Liver (tissue), 9 donors: ENCODE data around the gene KLK15. TPM values are rescaled to one million over a fixed set of nuclear protein-coding genes. Genes with fewer than 3 reads are reported as not detected.

Source experiments
- DNase-seq: peaks from one replicate; pipeline ENCODE4 v3.0.0-alpha.2; 2017; ENCODE audit warnings: low spot score
- H3K27ac ChIP-seq, 2 donors: one replicate each; pipeline ENCODE4 v1.7.0; 2013; ENCODE audit warnings: inconsistent platforms in 2 of 2, low read length in 2 of 2, control low read depth in 1 of 2, low read depth in 1 of 2, mild to moderate bottlenecking in 1 of 2
- H3K27me3 ChIP-seq, 4 donors: one replicate each; pipeline versions ENCODE4 v1.6.1 to v1.7.0; 2013; ENCODE audit warnings: low read length in 3 of 4, inconsistent platforms in 1 of 4, mild to moderate bottlenecking in 1 of 4, moderate library complexity in 1 of 4; ENCODE audit not compliant: control insufficient read depth in 4 of 4, insufficient read depth in 4 of 4
- H3K36me3 ChIP-seq, 4 donors: one replicate each; pipeline versions ENCODE4 v1.6.1 to v1.7.0; 2013; ENCODE audit warnings: low read length in 3 of 4, mild to moderate bottlenecking in 3 of 4, low read depth in 1 of 4, moderate library complexity in 1 of 4; ENCODE audit not compliant: control insufficient read depth in 4 of 4, insufficient read depth in 3 of 4
- H3K4me1 ChIP-seq, 4 donors: one replicate each; pipeline versions ENCODE4 v1.6.1 to v1.7.0; 2013; ENCODE audit warnings: low read length in 3 of 4, mild to moderate bottlenecking in 3 of 4, moderate library complexity in 1 of 4; ENCODE audit not compliant: control insufficient read depth in 4 of 4, insufficient read depth in 4 of 4
- H3K4me3 ChIP-seq, 3 donors: one replicate each; pipeline versions ENCODE4 v1.6.1 to v1.7.0; 2013; ENCODE audit warnings: low read length in 3 of 3, control low read depth in 1 of 3, low read depth in 1 of 3, mild to moderate bottlenecking in 1 of 3
- H3K9ac ChIP-seq, 2 donors: one replicate each; pipeline ENCODE4 v1.7.0; 2013; ENCODE audit warnings: low read length in 2 of 2, mild to moderate bottlenecking in 2 of 2, moderate library complexity in 2 of 2, control low read depth in 1 of 2, low read depth in 1 of 2
- H3K9me3 ChIP-seq, 4 donors: one replicate each; pipeline versions ENCODE4 v1.6.1 to v1.7.0; 2013; ENCODE audit warnings: low read length in 3 of 4; ENCODE audit not compliant: control insufficient read depth in 4 of 4
- ATF3 ChIP-seq: IDR thresholded peaks from 2 replicates; pipeline ENCODE4 v1.6.1; 2016; ENCODE audit warnings: antibody characterized with exemption
- FOXA1 ChIP-seq: IDR thresholded peaks from 2 replicates; pipeline ENCODE4 v1.6.1; 2016; ENCODE audit warnings: antibody characterized with exemption
- FOXA2 ChIP-seq: IDR thresholded peaks from 2 replicates; pipeline ENCODE4 v1.6.1; 2016; ENCODE audit warnings: antibody characterized with exemption
- GABPA ChIP-seq, 2 donors: IDR thresholded peaks in 1 of 2; conservative IDR thresholded peaks in 1 of 2; 2 replicates each; pipeline ENCODE4 v1.6.1; 2016; ENCODE audit warnings: antibody characterized with exemption in 2 of 2, mild to moderate bottlenecking in 1 of 2, moderate library complexity in 1 of 2
- HNF4A ChIP-seq, 2 donors: conservative IDR thresholded peaks; 2 replicates each; pipeline ENCODE4 v1.6.1; 2016; ENCODE audit warnings: antibody characterized with exemption in 2 of 2, mild to moderate bottlenecking in 2 of 2
- HNF4G ChIP-seq: IDR thresholded peaks from 2 replicates; pipeline ENCODE4 v1.6.1; 2016; ENCODE audit warnings: antibody characterized with exemption
- JUND ChIP-seq, 2 donors: IDR thresholded peaks; 2 replicates each; pipeline ENCODE4 v1.6.1; 2016; ENCODE audit warnings: antibody characterized with exemption in 2 of 2
- NR2F2 ChIP-seq: IDR thresholded peaks from 2 replicates; pipeline ENCODE4 v1.6.1; 2016; ENCODE audit warnings: antibody characterized with exemption
- RAD21 ChIP-seq, 2 donors: IDR thresholded peaks; 2 replicates each; pipeline ENCODE4 v1.6.1; 2016; ENCODE audit warnings: antibody characterized with exemption in 2 of 2, mild to moderate bottlenecking in 2 of 2
- RXRA ChIP-seq, 2 donors: IDR thresholded peaks; 2 replicates each; pipeline ENCODE4 v1.6.1; 2017 to 2018; ENCODE audit warnings: antibody characterized with exemption in 2 of 2, mild to moderate bottlenecking in 1 of 2
- SP1 ChIP-seq: IDR thresholded peaks from 2 replicates; pipeline ENCODE4 v1.6.1; 2018; ENCODE audit warnings: antibody characterized with exemption, mild to moderate bottlenecking
- TAF1 ChIP-seq: conservative IDR thresholded peaks from 2 replicates; pipeline ENCODE4 v1.6.1; 2016; ENCODE audit warnings: antibody characterized with exemption, mild to moderate bottlenecking
- YY1 ChIP-seq: IDR thresholded peaks from 2 replicates; pipeline ENCODE4 v1.6.1; 2016; ENCODE audit warnings: antibody characterized with exemption, mild to moderate bottlenecking
- ZBTB33 ChIP-seq: IDR thresholded peaks from 2 replicates; pipeline ENCODE4 v1.6.1; 2016; ENCODE audit warnings: antibody characterized with exemption
- WGBS: extraction: QIAGEN DNeasy Blood & Tissue Kit; methylation state at CpG from one replicate; pipeline ENCODE4 v1.1.7; 2013; 5-methylcytosine and 5-hydroxymethylcytosine counted together
- polyA plus RNA-seq, 2 donors: library from polyadenylated mRNA; stranded (reverse) in 1 of 2; unstranded in 1 of 2; fragments of 200-250 nt in 1 of 2; fragments of >200 nt in 1 of 2; fragmentation: Nextera tagmentation in 1 of 2; extraction: Ambion mirVana in 1 of 2; gene quantifications; one replicate each; pipeline versions ENCODE4 v1.2.1 to v1.2.3, GENCODE V29; 2013 to 2015
- total RNA-seq, 2 donors: library from RNA; depleted of rRNA; stranded (reverse); fragments of >200 nt; gene quantifications; one replicate each; pipeline ENCODE4 v1.2.3, GENCODE V29; 2014
- TF ChIP-seq, protein P1 (sequence below): IDR thresholded peaks from 2 replicates; pipeline ENCODE4 v1.6.1; 2016; ENCODE audit warnings: antibody characterized with exemption
- TF ChIP-seq, protein P2 (sequence below): IDR thresholded peaks from 2 replicates; pipeline ENCODE4 v1.6.1; 2016; ENCODE audit warnings: antibody characterized with exemption, mild to moderate bottlenecking
- TF ChIP-seq, protein P3 (sequence below): fragments of 150-350 bp; IDR thresholded peaks from 2 replicates; pipeline ENCODE4 v1.5.1; 2017; ENCODE audit warnings: improper control_type of control experiment, low read depth, low read length; ENCODE audit not compliant: missing input control
- donor health status: healthy.
- donor health status: healthy.
- donor health status: healthy.
- donor health status: healthy.
- donor health status: healthy.

KLK15 gene
- total and polyA plus RNA-seq, 4 donors, result not detected

DNA sequence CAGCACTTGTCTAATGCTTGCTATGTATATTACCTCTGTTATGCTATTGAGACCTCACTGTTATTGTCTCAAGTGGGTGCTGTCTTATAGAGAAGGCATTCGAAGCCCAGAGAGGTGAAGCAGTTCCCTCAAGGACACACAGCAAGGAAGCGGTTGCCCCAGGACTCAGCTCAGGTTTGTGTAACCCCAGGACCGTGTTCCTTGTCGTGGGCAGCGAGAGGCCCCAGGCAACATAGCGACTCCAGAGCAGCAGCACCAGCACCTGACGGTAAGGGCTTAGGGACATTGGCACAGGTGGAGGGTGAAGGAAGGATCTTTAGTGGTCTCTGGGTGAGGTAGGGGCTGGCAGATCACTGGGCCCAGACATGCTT is 2.4 kb downstream of the KLK15 start:
- H3K27ac ChIP-seq, result no peak overlapping the region
- no peak for TF ChIP-seq HNF4G
- no peak for TF ChIP-seq RAD21 (IDR thresholded peaks at IDR 0.05)
- no peak for TF ChIP-seq ZBTB33
- TF ChIP-seq YY1, result no peak
- TF ChIP-seq FOXA2, result no peak
- no peak for TF ChIP-seq GABPA (IDR thresholded peaks at IDR 0.05 in 1 of 2, conservative IDR thresholded peaks at IDR 0.05 in 1 of 2)
- no peak for TF ChIP-seq TAF1
- no peak for TF ChIP-seq NR2F2
- TF ChIP-seq, protein P1, sequence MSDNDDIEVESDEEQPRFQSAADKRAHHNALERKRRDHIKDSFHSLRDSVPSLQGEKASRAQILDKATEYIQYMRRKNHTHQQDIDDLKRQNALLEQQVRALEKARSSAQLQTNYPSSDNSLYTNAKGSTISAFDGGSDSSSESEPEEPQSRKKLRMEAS, result no peak
- TF ChIP-seq FOXA1, result no peak
- no peak for TF ChIP-seq JUND (IDR thresholded peaks at IDR 0.05)
- no peak for TF ChIP-seq ATF3
- no peak for TF ChIP-seq SP1
- no peak for TF ChIP-seq RXRA (IDR thresholded peaks at IDR 0.05)
- TF ChIP-seq HNF4A (conservative IDR thresholded peaks at IDR 0.05), result no peak
- TF ChIP-seq, protein P2, sequence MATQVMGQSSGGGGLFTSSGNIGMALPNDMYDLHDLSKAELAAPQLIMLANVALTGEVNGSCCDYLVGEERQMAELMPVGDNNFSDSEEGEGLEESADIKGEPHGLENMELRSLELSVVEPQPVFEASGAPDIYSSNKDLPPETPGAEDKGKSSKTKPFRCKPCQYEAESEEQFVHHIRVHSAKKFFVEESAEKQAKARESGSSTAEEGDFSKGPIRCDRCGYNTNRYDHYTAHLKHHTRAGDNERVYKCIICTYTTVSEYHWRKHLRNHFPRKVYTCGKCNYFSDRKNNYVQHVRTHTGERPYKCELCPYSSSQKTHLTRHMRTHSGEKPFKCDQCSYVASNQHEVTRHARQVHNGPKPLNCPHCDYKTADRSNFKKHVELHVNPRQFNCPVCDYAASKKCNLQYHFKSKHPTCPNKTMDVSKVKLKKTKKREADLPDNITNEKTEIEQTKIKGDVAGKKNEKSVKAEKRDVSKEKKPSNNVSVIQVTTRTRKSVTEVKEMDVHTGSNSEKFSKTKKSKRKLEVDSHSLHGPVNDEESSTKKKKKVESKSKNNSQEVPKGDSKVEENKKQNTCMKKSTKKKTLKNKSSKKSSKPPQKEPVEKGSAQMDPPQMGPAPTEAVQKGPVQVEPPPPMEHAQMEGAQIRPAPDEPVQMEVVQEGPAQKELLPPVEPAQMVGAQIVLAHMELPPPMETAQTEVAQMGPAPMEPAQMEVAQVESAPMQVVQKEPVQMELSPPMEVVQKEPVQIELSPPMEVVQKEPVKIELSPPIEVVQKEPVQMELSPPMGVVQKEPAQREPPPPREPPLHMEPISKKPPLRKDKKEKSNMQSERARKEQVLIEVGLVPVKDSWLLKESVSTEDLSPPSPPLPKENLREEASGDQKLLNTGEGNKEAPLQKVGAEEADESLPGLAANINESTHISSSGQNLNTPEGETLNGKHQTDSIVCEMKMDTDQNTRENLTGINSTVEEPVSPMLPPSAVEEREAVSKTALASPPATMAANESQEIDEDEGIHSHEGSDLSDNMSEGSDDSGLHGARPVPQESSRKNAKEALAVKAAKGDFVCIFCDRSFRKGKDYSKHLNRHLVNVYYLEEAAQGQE, result no peak
- TF ChIP-seq, protein P3, sequence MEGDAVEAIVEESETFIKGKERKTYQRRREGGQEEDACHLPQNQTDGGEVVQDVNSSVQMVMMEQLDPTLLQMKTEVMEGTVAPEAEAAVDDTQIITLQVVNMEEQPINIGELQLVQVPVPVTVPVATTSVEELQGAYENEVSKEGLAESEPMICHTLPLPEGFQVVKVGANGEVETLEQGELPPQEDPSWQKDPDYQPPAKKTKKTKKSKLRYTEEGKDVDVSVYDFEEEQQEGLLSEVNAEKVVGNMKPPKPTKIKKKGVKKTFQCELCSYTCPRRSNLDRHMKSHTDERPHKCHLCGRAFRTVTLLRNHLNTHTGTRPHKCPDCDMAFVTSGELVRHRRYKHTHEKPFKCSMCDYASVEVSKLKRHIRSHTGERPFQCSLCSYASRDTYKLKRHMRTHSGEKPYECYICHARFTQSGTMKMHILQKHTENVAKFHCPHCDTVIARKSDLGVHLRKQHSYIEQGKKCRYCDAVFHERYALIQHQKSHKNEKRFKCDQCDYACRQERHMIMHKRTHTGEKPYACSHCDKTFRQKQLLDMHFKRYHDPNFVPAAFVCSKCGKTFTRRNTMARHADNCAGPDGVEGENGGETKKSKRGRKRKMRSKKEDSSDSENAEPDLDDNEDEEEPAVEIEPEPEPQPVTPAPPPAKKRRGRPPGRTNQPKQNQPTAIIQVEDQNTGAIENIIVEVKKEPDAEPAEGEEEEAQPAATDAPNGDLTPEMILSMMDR, result no peak
- H3K4me3 ChIP-seq, result no peak overlapping the region
- peaks cover 0 to 3% (median 0%) of the 10 kb centered on the region in 4 donors for H3K27me3 ChIP-seq
- no peak for DNase-seq
- H3K36me3 ChIP-seq, result no peaks in the 10 kb centered on the region
- no peak overlapping the region for H3K9ac ChIP-seq
- no peaks in the 10 kb centered on the region for H3K9me3 ChIP-seq
- peaks cover 0 to 7% (median 3%) of the 10 kb centered on the region in 4 donors for H3K4me1 ChIP-seq
- WGBS, result 68% methylated on average over 7 of the region's 7 CpGs
